GM23338 (cell line): ENCODE measurements around the gene MYLK. TPM values are rescaled to one million over a fixed set of nuclear protein-coding genes. Genes with fewer than 3 reads are reported as not detected.

Source experiments
- ATAC-seq: fragments of 200-7000 bp; cut with Tn5 transposase; 3 replicates; pipeline ENCODE4 v1.9.1; 2020
- DNase-seq: peaks from one replicate; pipeline ENCODE4 v3.0.0-alpha.2; 2015; ENCODE audit warnings: low spot score
- H2AFZ ChIP-seq: fragments of 200-600 bp; sonication (generic); 2 replicates; pipeline ENCODE4 v1.8.0; 2016; ENCODE audit warnings: antibody characterized with exemption, mild to moderate bottlenecking, moderate library complexity
- H3F3A ChIP-seq: fragments of 200-600 bp; sonication (generic); replicated peaks from 2 replicates; pipeline ENCODE4 v1.8.0; 2017; ENCODE audit warnings: antibody characterized with exemption, mixed run types, low read depth
- H3K27ac ChIP-seq: fragments of 200-600 bp; sonication (generic); 2 replicates; pipeline ENCODE4 v1.6.1; 2016; ENCODE audit warnings: low read depth
- H3K27me3 ChIP-seq: fragments of 200-600 bp; sonication (generic); 2 replicates; pipeline ENCODE4 v1.8.0; 2016; ENCODE audit warnings: mild to moderate bottlenecking, mixed run types, moderate library complexity; ENCODE audit not compliant: insufficient read depth
- H3K36me3 ChIP-seq: fragments of 200-600 bp; sonication (generic); 2 replicates; pipeline ENCODE4 v1.8.0; 2016; ENCODE audit warnings: mild to moderate bottlenecking; ENCODE audit not compliant: insufficient read depth
- H3K4me1 ChIP-seq: fragments of 200-600 bp; sonication (generic); 2 replicates; pipeline ENCODE4 v1.8.0; 2016; ENCODE audit warnings: mild to moderate bottlenecking, moderate library complexity; ENCODE audit not compliant: insufficient read depth
- H3K4me2 ChIP-seq: fragments of 200-600 bp; sonication (generic); 2 replicates; pipeline ENCODE4 v1.7.1; 2017; ENCODE audit warnings: mixed run types
- H3K4me3 ChIP-seq: fragments of 200-600 bp; sonication (generic); 2 replicates; pipeline ENCODE4 v1.6.1; 2016; ENCODE audit warnings: mixed run types
- H3K79me2 ChIP-seq: fragments of 200-600 bp; sonication (generic); replicated peaks from 2 replicates; pipeline ENCODE4 v1.8.0; 2017; ENCODE audit warnings: mild to moderate bottlenecking; ENCODE audit not compliant: insufficient read depth
- H3K9me2 ChIP-seq: fragments of 200-600 bp; sonication (generic); 2 replicates; pipeline ENCODE4 v1.8.0; 2017; ENCODE audit not compliant: insufficient read depth
- H4K20me1 ChIP-seq: fragments of 200-600 bp; sonication (generic); replicated peaks from 2 replicates; pipeline ENCODE4 v1.8.0; 2017; ENCODE audit warnings: mild to moderate bottlenecking; ENCODE audit not compliant: insufficient read depth
- H3K27ac Mint-ChIP-seq: 2 replicates; pipeline ENCODE4 v1.8.0; 2020; ENCODE audit warnings: inconsistent platforms, mild to moderate bottlenecking, moderate library complexity, mixed read lengths
- H3K27me3 Mint-ChIP-seq: 3 replicates; pipeline ENCODE4 v1.8.0; 2022; ENCODE audit warnings: low read depth, mild to moderate bottlenecking, moderate library complexity, mixed read lengths, inconsistent platforms; ENCODE audit not compliant: insufficient read depth, poor library complexity
- H3K36me3 Mint-ChIP-seq: 3 replicates; pipeline ENCODE4 v1.8.0; 2021; ENCODE audit warnings: low read depth, mild to moderate bottlenecking, inconsistent platforms, moderate library complexity, mixed read lengths
- H3K4me1 Mint-ChIP-seq: 3 replicates; pipeline ENCODE4 v1.8.0; 2020; ENCODE audit warnings: mild to moderate bottlenecking, inconsistent platforms, mixed read lengths
- H3K4me3 Mint-ChIP-seq: 3 replicates; pipeline ENCODE4 v1.8.0; 2021; ENCODE audit warnings: moderate library complexity, mild to moderate bottlenecking, inconsistent platforms, mixed read lengths
- H3K9me3 Mint-ChIP-seq: 3 replicates; pipeline ENCODE4 v1.8.0; 2020; ENCODE audit warnings: moderate library complexity, mild to moderate bottlenecking, inconsistent platforms, mixed read lengths
- CTCF ChIP-seq, 2 experiments: fragments of 200-600 bp in 1 of 2; sonication (generic) in 1 of 2; conservative IDR thresholded peaks; 2 replicates each; pipeline versions ENCODE4 v1.5.1 to v1.6.1; 2016 to 2017; ENCODE audit warnings: antibody characterized with exemption in 2 of 2, low read depth in 2 of 2, mild to moderate bottlenecking in 2 of 2, moderate library complexity in 1 of 2
- EZH2 ChIP-seq: fragments of 200-600 bp; sonication (generic); IDR thresholded peaks from one replicate; pipeline ENCODE4 v1.8.0; 2017; ENCODE audit warnings: antibody characterized with exemption, mild to moderate bottlenecking, low read depth; ENCODE audit not compliant: unreplicated experiment
- EZH2phosphoT487 ChIP-seq: fragments of 200-600 bp; sonication (generic); IDR thresholded peaks from one replicate; pipeline ENCODE4 v1.8.1; 2018; ENCODE audit warnings: antibody characterized with exemption; ENCODE audit not compliant: unreplicated experiment
- NANOG ChIP-seq: IDR thresholded peaks from 2 replicates; pipeline ENCODE4 v1.6.1; 2016; ENCODE audit warnings: antibody characterized with exemption, borderline replicate concordance
- POLR2AphosphoS5 ChIP-seq: IDR thresholded peaks from 2 replicates; pipeline ENCODE4 v1.6.1; 2016; ENCODE audit warnings: antibody characterized with exemption, low read depth
- REST ChIP-seq: IDR thresholded peaks from one replicate; pipeline ENCODE4 v1.6.1; 2018; ENCODE audit warnings: antibody characterized with exemption; ENCODE audit not compliant: unreplicated experiment
- STAT1 ChIP-seq: IDR thresholded peaks from one replicate; pipeline ENCODE4 v1.6.1; 2016; ENCODE audit warnings: antibody characterized with exemption; ENCODE audit not compliant: unreplicated experiment
- ZNF114 ChIP-seq: fragments of 250-450 bp; sonication (Bioruptor Pico); IDR thresholded peaks from 2 replicates; pipeline ENCODE4 v1.5.0; 2020; ENCODE audit warnings: mild to moderate bottlenecking, moderate library complexity
- ZNF331 ChIP-seq: fragments of 250-450 bp; sonication (Bioruptor Pico); IDR thresholded peaks from 2 replicates; pipeline ENCODE4 v1.5.0; 2020; ENCODE audit warnings: low read depth, mild to moderate bottlenecking, moderate library complexity
- ZNF462 ChIP-seq: fragments of 250-450 bp; sonication (Bioruptor Pico); IDR thresholded peaks from 2 replicates; pipeline ENCODE4 v1.5.0; 2020; ENCODE audit warnings: mild to moderate bottlenecking, moderate library complexity
- polyA plus RNA-seq: library from polyadenylated mRNA; unstranded; fragments of >200 nt; fragmentation: Nextera tagmentation; extraction: Ambion mirVana; gene quantifications from 2 replicates; pipeline ENCODE4 v1.2.1, GENCODE V29; 2016
- total RNA-seq: library from RNA; depleted of rRNA; stranded (reverse); fragments of >200 nt; shearing (Covaris generic); gene quantifications from 2 replicates; pipeline ENCODE4 v1.2.3, GENCODE V29; 2014

MYLK gene
- total and polyA plus RNA-seq, 2 experiments from 2014 or later = 11.5 to 17.9 TPM

- Histone ChIP-seq H3K79me2 (no peaks in the 10 kb centered on the region), H3K36me3 (no peaks in the 10 kb centered on the region), H3K27ac (no peak overlapping the region), H4K20me1 (no peaks in the 10 kb centered on the region; the same call in 1 of the 2 replicates), H3K9me2 (peaks cover 5% of the 10 kb centered on the region; the same call in 1 of the 2 replicates), H3K4me3 (no peak overlapping the region), H3K4me2 (no peak overlapping the region), H3K4me1 (0 out of 2 replicates have a peak, but pooled peaks cover 9% of the 10 kb centered on the region), H3K27me3 (no peaks in the 10 kb centered on the region), H3F3A (no peaks in the 10 kb centered on the region), H2AFZ (no peak overlapping the region)
- TF ChIP-seq NANOG = no peak
- TF ChIP-seq REST = no peak
- TF ChIP-seq ZNF462 (CRISPR knock-in tag) = no peak
- TF ChIP-seq ZNF114 (CRISPR knock-in tag) = no peak
- no peak for TF ChIP-seq CTCF (conservative IDR thresholded peaks at IDR 0.05; ENCODE audit: low read depth in 2 of 2)
- TF ChIP-seq ZNF331 (CRISPR knock-in tag) = no peak
- TF ChIP-seq STAT1 = no peak
- no peak for TF ChIP-seq EZH2
- no peak for TF ChIP-seq EZH2phosphoT487
- TF ChIP-seq POLR2AphosphoS5 = no peak
- Mint-ChIP-seq H3K27ac (0 out of 2 replicates have a peak overlapping the region, but pooled peaks have one; percentile 2), H3K36me3 (no peaks in the 10 kb centered on the region; the same call in 2 of the 3 replicates), H3K4me3 (no peak overlapping the region), H3K27me3 (peaks cover 3% of the 10 kb centered on the region), H3K4me1 (peaks cover 11% of the 10 kb centered on the region; the same call in 2 of the 3 replicates), H3K9me3 (no peaks in the 10 kb centered on the region)
- ATAC-seq = no peak
- DNase-seq = no peak
Observed at GRCh38 chr3:123816673-123817207, 67.4 kb downstream of the MYLK start.
